HG03432 (cell line): ENCODE data around the gene FHIT.

Source experiments
- ATAC-seq: cut with Tn5 transposase; IDR thresholded peaks from one replicate; pipeline ENCODE4 v1.9.1; 2021; ENCODE audit warnings: mild to moderate bottlenecking, moderate library complexity; ENCODE audit not compliant: unreplicated experiment

Gene FHIT

DNA sequence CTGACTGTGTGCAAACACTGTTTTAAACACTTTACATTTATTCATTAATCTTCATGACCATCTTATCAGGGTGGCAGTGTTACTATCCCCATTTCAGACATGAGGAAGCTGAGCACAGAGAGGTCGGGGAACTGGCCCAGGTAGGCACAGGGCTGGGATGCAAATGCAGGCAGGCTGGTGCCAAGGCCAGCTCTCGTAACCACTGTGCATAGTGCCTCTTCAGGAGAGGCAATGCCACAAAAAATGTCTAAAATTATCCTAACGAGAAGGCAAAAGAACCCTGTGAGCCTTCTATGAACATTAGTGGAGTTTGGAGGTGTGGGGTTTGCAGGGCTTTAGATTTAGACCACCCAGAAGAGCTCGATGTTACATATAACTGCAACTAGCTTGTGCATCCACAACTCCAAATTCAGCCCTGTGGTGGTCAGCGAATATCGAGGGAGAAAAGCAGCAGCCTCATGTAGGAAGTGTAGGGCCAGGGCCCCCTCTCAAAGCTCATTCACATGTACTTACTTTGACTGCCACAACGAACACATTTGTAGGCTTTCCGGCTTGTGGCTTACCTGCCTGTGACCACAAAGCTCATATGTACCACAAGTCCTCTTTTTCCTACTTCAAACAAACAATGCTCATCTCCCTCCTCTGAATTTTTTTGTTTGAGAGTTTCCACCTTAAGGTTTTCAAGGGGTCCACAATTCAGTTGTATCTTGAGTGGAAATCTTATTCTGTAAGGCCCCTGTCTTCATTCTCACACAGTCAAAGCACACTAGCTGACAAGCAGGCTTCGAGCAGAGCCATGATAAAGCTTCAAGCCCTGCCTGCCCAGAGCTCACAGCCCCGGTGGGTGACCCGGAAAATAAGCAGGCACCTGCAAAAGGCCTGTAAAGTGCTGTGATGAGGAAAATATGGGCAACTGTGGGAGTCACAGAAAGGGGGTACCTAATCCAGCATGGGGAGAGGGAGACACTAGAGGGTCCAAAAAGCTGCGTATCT, 1478.5 kb downstream of the FHIT start:
- no peak for ATAC-seq

DNA sequence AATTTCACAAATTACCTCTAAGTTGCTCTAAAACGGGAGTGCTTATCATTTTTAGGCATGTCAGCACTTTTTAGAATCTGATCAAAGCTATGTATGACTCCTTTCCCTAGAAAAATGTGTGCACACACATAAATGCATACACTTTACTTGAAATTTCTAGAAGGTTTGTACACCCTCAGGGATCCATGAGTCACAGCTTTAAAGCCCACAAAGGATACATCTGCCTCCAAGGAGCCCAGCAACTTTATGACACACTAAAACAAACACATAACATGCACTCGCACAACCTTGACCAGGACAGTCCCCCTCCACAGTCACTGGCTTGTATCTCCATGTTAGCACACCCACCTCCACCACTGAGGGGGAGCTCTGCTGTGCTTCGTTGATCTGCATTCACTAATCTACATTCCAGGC, 1479.5 kb downstream of the FHIT start:
- no peak for ATAC-seq

DNA sequence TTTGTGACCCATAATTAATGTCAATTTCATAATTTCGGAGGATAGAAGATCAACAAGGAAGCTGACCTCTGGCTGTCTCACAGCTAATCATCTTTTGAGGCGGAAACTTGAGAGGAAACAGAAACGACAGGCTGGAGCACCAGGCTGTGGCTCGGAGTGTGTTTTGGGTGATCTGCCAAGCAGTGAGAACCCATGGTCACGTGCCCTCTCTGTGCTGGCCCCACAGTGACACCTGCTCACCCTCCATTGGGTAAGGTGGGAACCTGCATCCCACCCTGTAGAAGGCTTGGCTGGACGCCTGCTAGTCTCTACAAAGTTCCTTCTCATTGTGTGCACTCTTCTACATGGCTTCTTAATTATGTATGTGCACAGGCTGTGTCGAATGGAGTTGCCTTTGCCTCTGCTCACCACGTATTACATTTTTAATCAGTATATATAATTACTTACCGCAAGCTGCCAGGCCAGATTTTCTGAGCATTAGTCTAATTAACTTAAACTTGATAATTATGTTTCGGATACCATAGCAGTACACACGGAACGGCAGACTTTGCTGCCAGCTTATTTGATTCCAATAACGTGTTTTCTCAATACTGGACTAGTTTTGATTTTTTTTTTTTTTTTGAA, 1482.0 kb downstream of the FHIT start:
- ATAC-seq: no peak

DNA sequence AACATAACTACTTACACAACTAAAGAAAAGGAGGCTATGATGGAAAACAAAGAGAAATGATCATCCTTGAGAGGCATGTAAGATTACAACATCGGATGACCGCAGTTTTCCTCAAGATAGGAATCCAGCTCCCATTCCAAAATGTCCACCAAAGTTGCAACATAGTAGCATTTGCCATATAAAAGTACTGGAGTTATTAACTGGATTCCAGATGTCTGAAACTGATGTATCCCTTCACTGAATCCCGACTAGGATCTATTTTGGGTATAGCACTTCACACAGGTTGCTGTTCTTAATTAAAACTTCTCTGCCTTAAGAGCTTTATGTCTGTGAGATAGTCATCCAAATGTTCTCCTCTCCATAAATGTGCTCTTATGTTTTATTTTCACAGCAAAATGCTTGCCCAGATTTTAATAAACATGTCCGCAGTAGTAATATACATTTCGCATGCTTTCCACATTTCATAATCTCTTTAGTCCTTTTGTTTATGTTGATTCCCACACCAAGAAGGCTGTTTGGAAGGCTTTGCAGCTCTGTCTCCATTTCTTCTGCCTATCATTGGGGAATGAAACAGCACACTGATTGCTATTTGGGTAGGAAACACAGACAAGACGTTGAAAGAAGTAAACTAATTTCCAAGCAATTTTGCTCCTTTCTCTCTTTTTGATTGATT, 1484.9 kb downstream of the FHIT start:
- ATAC-seq: no peak

DNA sequence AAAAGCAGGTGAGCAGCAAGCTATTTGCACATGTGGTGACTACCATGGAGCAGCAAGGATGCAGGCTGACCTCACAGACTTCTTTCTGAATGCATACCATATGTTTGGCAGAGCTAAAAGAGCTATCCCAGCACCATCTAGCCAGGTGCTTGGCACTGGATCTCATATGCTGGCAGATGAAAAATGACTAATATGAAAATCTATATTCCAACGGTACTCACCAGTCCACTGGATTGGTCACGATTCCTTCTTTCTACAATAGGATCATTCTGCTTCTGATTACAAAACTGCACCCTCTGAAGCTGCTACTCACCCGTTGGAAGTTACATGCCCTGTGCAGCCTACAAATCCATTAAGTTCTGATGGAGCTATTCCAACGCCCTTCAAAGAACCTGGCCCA, 1487.1 kb downstream of the FHIT start:
- ATAC-seq: no peak

DNA sequence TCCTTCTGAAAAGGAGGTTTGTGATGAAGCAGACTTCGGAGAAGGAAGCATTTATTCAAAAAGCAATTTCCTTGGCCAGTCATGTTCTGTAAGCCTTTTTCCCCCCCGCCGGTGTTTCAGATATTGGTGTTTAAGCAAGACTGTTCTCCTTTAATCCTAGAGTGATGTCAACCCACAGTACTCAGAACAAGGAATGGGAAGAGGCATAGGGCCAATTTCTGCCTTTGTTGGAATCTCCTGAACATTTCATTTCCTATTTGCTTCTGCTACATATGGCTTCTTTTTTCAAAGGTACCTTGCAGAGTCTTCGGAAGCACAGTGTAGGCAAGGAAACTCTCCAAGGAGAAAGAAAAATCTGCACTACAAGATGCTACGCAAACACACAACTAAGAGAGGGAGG, 1488.3 kb downstream of the FHIT start:
- no peak for ATAC-seq

DNA sequence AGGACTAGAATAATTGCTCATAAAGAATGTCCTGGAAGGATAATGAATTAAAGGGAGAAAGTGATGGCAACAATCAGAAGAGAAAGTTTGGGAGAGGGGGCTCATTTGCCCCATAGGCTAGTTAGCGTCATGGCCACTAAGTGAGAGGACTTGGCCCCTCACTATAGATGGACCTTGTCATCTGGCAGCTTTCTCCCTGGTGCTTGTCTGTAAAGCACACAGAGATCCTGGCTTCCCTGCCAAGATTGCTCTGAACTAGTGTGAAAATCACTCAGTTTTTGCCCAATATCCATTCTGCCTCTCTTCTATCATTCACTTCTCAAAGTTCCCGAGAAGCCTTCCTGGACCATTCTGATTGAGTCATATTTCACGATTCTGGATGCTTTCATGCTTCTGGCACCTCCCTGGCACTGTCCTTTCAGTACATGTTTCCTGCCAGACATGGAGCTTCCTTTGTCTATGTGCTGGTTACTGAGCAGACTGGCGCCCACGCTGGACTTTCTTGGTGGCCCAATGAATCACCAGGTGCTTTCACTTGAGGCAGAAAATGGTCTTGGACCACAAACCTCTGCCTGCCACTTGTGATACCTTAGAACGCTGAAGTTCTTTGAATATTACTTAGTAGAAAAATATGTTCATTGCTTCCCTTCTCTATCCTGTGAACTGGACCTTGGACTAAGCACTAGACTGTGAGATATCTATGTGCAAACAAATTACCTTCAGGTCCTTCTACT, 1491.8 kb downstream of the FHIT start:
- ATAC-seq: no peak

DNA sequence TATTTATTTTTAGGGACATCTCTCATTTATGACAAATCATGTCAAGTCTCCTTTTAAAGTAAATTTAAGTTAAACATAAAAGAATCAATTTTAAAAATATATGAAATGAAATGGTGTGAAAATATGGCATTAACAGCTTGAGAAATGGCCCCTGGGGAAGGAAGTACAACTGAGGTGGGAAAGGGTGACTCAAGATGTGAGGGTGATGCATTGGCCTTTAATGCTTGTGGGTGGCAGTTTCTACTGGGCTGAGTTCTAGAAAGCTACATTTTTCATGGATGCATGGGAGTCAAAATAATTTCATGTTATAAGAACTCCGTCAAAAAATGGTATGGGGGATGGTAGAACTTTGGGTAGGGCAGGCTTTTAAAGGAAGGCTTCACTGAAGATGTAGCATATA, 1492.6 kb downstream of the FHIT start:
- ATAC-seq: no peak

DNA sequence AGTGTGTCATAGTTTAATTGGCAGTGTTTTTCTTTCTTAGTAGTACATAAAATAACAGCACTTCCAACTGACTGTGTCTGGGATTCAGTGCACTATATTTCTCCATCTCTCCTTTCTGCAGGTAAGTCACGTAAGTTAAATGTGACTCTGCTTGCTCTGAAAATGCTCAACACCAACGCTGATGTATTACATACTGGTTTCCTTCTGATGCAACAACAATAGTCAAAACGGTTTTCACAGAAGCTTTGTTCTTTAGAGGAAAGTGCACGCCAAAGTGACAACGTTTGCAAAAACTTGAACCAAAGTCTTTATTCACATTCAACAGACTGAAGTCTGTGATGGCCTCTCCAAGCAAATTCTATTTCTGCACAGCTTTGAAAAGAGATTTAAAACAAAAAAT, 1494.3 kb downstream of the FHIT start:
- ATAC-seq: no peak

DNA sequence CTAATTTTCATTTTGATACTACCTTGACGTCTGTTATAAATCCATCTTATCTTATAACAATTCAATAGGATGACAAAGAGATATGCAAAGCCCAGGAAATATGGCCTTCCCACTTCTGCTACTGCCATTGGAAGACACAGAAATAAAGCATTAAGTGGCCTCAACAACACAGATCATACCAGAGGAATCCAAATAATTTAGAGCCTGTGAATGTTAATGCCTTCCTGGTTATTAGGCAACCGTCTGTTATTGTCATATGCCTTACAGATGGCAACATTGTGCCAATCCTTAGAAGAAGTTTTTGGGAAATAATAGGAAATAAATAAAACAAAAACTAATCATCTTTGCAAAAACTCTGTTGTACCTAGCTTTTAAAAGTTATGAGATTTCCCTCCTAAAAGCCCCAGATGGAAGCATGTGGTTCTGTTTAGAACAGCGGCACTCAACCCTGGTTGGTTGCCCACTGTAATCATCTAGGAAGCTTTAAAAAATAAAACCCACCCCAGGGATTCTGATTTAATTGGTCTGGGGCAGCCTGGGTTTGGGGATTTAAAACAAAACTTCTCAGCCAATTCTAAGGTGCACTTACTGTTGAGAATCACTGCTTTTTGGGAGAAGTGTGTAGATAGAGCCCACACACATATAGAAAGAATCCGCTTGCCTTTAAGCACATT, 1496.7 kb downstream of the FHIT start:
- no peak for ATAC-seq

DNA sequence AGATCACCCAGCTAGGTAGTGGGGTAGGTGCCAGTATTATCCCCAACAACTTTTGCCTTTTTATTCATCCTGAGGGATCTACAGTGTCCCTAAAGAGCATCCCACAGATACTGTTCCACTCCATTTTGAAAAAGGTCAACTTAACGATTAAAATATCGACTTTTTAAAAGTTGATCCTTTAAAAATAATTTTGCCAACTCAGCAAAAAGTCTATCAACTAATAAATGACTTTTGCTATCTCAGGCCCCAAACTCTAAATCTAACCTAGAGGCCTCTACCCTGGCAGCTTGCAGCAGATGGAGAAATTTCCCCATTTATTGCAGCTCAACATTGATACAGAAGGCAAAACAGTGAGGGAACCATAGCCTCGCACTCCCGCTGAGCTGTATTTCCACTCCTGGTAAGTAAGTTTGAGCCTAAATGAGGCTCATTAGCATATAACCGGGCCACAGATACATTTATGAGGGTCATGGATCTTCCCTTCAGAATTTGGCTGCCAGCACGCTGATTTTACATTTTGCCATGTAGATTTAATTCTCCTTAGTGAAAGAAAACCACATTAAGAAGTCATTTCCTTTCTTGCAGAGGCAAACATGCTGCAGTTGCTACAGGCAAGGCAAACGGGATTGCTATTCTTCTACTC, 1497.3 kb downstream of the FHIT start:
- ATAC-seq: no peak

DNA sequence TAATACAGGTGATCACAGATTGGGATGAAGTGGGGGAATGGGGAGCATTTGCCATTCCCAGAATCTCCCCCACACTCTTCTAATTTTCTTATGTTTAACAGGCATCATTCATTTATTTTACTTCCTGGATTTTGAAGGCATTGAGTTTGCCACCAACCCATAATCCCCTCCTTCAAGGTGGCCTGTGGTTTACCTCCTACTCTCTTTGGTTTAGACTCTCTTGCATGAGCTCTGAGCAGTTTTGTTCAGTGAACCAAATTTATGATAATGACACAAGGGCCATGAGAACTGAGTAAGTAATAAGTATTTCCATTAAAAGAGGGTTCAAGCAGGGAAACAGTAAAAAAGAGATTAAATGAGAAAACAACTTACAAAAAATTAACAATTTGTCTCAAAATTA, 1498.3 kb downstream of the FHIT start:
- ATAC-seq: no peak

DNA sequence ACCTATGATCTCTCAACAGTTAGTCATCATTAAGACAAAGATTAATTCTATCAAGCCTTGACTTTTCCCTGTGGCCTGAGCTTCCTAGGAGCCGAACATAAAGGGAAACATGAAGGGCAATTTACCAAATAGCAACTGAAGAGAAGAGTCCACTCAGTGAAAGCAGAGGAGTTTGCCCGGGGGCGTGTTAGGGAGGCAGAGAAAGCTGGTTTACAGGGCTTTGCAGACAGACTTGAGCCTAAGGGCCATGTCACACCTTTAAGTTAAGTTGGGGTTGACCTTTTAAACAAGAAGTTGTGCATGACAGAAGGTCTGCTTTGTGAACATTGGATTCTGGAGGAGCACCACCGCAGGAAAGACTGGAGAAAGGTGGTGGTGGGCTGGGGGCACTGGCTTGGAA, 1499.6 kb downstream of the FHIT start:
- ATAC-seq: no peak

DNA sequence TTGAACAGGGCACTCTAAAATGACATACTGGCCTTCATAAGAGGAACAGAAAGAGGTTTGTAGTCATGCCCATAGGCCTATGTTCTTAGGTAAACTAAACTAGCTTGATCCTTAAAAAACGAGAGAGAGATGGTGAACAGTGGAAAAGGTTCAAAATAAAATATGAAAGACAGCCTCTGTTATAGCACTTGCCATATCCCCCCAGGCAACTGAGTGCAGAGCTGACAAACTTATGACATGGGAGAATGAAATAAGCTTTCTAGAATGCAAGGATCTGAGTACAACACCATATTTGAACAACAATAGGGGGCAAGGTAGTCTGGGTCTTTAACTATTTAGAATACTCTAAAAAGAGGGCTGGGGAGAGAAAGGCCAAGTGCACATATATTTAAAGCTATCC, 1500.9 kb downstream of the FHIT start:
- ATAC-seq: no peak

DNA sequence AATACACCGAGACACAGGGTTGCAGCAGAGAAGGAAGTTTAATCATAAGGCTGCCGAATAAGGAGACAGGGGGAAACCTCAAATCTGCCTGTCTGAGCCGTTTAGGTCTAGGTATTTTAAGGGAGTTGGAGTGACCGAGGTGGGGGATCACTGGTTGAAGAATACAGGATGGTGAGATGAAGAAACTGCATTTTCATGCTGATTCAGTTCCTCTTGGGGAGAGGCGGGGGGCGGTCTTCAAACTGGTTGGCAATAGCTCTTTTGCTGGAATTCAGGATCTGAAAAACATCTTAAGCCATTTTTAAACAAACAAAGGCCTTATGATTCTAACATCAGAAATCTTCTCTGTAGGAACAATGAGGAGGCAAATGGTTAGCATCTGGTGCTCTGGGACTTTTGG, 1502.0 kb downstream of the FHIT start:
- no peak for ATAC-seq

DNA sequence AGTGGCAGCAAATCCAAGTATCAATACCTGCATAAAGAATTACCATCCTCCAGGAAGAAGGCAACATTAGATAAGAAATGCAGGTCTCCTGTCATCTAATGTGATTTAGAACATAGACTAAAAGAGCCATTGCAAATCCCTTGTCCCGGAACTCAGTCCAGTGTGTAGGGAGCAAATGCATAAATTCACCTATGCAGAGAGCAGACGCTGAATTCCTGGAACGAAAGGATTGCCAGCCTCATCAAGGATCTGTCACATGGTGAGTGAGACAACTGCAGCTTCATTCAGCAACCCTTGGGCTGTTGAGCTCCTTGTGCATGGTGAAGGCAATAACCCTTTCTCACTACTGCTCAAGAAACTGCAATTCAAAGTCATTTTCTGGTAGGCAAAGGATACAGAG, 1504.7 kb downstream of the FHIT start:
- ATAC-seq: no peak

DNA sequence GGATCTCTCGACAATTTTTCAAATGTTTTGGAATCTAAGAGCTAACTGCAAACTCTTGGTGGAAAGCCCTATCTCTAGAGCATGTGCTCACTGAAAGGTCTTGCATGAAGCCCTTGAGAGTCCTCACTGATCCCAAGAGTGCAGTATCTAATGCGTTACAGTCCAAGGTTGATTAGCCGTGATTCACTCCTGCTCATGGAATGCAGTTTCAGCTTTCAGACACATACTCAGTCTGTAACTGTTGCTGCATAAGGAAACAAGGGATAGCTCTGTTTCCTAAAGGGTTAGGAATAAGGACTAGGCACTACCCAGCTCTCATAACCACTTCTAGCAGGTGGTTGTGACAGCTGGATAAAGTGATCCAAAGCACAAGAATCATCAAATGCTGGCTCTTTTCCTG, 1514.0 kb downstream of the FHIT start:
- no peak for ATAC-seq

DNA sequence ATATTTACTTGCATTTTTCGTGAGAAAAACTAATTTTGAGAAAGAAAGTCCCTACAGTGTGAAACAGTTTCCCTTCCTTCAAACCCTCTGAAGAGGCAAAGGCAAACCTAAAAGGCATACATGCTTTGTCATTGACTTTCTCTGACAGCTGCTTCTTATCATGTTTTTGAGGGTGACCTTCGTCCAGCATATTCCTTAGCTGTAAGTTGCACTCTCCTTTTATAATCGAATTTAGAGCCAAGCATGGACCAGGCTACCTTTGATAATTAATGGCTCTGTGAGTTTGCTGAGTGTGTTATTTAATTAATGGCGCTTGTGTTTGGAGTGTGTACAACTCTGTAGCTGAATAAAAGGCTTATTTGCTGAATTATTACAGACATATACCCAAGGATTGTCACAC, 1517.2 kb downstream of the FHIT start:
- ATAC-seq: no peak

DNA sequence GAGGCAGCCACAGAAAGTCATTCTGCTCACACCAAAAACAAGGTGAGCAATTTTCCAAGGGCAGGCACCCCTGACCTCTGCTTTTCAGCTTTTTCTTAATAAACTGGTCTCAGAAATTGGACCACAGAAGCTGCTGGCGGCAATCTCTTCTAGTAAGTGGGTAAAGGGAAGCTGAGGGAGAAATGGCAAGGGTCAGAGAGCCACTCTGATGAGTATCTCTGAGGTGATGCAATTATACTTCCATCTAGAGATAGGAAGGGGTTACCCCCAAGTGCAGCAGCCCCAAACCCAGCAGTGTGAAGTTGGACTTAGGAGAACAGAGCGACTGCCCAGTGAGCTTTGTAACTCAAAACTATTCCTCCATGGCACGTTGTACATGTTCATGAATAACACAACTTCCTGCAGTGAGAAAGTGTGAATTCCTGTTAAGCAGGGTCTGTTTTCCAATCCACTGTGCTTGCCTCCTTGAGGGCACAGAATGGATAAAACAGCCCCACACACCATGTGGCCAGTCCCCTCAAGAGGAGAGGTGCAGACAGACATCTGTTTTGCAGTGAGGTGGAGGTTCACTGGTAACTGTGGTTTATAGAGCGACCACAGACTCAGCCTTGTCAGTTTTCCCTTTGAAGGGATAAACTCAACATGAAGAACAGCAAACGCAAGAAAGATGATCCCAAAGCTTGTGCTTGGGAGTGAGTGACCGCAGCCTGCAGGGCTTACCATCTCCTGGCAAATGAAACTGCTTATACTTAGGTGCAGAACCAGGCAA, 1518.0 kb downstream of the FHIT start:
- no peak for ATAC-seq
